SU-DHL-6 (cell line): ENCODE measurements around the gene UPK3BL2.
"Not testable (repeated sequence)": the region's sequence is repeated elsewhere in the genome, so short reads cannot be mapped to it uniquely, and the experiment has no call there.

Experiments used
- EZH2phosphoT487 ChIP-seq: fragments of 200-600 bp; sonication (generic), shearing (Covaris generic); conservative IDR thresholded peaks from 2 replicates; pipeline ENCODE4 v1.6.1; 2018; ENCODE audit warnings: mild to moderate bottlenecking, antibody characterized with exemption, low read length, moderate library complexity, mixed read lengths
- TF ChIP-seq, protein P1 (sequence below): fragments of 200-600 bp; sonication (generic); IDR thresholded peaks from one replicate; pipeline ENCODE4 v1.5.1; 2017; ENCODE audit warnings: antibody characterized with exemption, mild to moderate bottlenecking, low read length, moderate library complexity; ENCODE audit not compliant: insufficient read depth, poor library complexity, severe bottlenecking

DNA sequence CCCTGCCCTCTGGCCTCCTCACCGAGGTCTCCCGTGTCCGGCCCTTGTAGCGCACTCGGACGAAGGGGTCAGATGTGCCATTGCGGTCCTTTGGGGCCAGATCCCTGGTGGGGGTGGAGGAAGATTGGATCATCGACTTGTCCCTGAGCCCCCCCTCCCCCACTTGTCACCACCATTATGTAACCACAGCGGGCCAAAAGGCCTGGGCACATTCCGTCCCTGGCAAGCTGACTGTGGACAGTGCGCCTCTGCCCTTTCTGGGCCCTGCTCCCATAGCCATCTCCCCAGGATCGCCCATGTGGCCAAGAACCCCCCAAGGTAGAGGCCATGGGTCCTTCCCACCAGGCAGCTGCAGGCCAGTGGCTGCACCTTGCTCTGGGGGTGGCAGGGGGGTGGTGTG is 40.4 kb downstream of the UPK3BL2 start:
- TF ChIP-seq, protein P1, sequence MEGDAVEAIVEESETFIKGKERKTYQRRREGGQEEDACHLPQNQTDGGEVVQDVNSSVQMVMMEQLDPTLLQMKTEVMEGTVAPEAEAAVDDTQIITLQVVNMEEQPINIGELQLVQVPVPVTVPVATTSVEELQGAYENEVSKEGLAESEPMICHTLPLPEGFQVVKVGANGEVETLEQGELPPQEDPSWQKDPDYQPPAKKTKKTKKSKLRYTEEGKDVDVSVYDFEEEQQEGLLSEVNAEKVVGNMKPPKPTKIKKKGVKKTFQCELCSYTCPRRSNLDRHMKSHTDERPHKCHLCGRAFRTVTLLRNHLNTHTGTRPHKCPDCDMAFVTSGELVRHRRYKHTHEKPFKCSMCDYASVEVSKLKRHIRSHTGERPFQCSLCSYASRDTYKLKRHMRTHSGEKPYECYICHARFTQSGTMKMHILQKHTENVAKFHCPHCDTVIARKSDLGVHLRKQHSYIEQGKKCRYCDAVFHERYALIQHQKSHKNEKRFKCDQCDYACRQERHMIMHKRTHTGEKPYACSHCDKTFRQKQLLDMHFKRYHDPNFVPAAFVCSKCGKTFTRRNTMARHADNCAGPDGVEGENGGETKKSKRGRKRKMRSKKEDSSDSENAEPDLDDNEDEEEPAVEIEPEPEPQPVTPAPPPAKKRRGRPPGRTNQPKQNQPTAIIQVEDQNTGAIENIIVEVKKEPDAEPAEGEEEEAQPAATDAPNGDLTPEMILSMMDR, result not testable (repeated sequence)
- not testable (repeated sequence) for TF ChIP-seq EZH2phosphoT487
